SK-N-SH (cell line): Measurements from ENCODE around the gene DCXR.

Experiments used
- EP300 ChIP-seq, 2 experiments: IDR thresholded peaks; 2 replicates each; pipeline versions ENCODE4 v1.4.0 to v1.6.1; 2012; ENCODE audit warnings: borderline replicate concordance in 1 of 2, low read depth in 1 of 2, low read length in 1 of 2
- EZH2phosphoT487 ChIP-seq: fragments of 200-600 bp; sonication (generic); IDR thresholded peaks from 2 replicates; pipeline ENCODE4 v1.6.1; 2017; ENCODE audit warnings: low read depth, mixed run types, mild to moderate bottlenecking, antibody characterized with exemption, moderate library complexity, borderline replicate concordance
- FOXM1 ChIP-seq: IDR thresholded peaks from 2 replicates; pipeline ENCODE4 v1.4.0; 2012; ENCODE audit warnings: low read depth, mild to moderate bottlenecking
- MXI1 ChIP-seq: IDR thresholded peaks from 2 replicates; pipeline ENCODE4 v1.6.1; 2012; ENCODE audit warnings: mild to moderate bottlenecking, low read depth, low read length, improper control_type of control experiment
- POLR2AphosphoS5 ChIP-seq: IDR thresholded peaks from 2 replicates; pipeline ENCODE4 v1.6.1; 2012; ENCODE audit warnings: low read depth, low read length
- RAD21 ChIP-seq: IDR thresholded peaks from 2 replicates; pipeline ENCODE4 v1.6.1; 2012; ENCODE audit warnings: mild to moderate bottlenecking, low read length
- RCOR1 ChIP-seq: fragments of 150-350 bp; IDR thresholded peaks from 2 replicates; pipeline ENCODE4 v1.6.1; 2017; ENCODE audit warnings: antibody characterized with exemption, low read length
- RFX5 ChIP-seq: IDR thresholded peaks from 2 replicates; pipeline ENCODE4 v1.6.1; 2012; ENCODE audit warnings: mild to moderate bottlenecking, improper control_type of control experiment, low read length
- SIN3A ChIP-seq: IDR thresholded peaks from 2 replicates; pipeline ENCODE4 v1.6.1; 2012; ENCODE audit warnings: low read depth, mild to moderate bottlenecking, low read length, moderate library complexity, borderline replicate concordance
- TF ChIP-seq, protein P1 (sequence below): IDR thresholded peaks from 2 replicates; pipeline ENCODE4 v1.6.1; 2012; ENCODE audit warnings: mild to moderate bottlenecking, low read depth, low read length, moderate library complexity
- TF ChIP-seq, protein P2 (sequence below): fragments of 200-600 bp; sonication (generic); IDR thresholded peaks from 2 replicates; pipeline ENCODE4 v1.6.1; 2017; ENCODE audit warnings: antibody characterized with exemption, mild to moderate bottlenecking, moderate library complexity
- TF ChIP-seq, protein P3 (sequence below): fragments of 150-350 bp; IDR thresholded peaks from 2 replicates; pipeline ENCODE4 v1.6.1; 2017; ENCODE audit warnings: antibody characterized with exemption, low read length, low read depth, borderline replicate concordance

DNA sequence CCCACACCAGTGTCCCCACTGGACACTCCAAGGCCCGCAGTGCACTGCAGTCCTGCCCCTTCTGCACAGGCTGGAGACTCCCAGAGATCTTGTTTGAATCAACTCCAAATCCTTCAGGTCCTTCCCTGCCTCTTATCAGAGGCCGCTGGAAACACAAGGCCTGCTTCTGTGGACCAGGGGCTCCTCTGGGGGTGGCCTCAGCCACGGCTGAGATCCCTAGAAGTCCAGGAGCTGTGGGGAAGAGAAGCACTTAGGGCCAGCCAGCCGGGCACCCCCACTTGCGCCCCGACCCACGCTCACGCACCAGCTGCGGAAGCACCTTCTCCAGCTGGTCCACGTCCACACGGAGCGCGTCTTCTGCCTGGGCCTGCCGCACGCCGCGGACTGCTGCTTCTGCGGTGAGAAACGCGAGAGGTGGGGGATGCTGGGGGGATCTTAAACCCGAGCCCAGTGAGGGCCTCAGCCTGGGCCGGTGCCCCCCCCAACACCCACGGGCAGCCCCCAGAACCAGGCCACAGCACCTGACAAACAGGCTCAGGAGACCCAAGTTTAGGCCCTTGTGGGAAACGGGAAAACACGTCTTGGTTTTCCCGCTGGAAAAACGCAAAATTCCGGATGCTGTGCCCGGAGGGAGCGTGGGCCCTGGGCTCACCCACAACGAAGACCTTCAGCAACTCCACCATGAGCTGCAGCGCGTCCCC, 18.4 kb downstream of the DCXR start:
- TF ChIP-seq, protein P1, sequence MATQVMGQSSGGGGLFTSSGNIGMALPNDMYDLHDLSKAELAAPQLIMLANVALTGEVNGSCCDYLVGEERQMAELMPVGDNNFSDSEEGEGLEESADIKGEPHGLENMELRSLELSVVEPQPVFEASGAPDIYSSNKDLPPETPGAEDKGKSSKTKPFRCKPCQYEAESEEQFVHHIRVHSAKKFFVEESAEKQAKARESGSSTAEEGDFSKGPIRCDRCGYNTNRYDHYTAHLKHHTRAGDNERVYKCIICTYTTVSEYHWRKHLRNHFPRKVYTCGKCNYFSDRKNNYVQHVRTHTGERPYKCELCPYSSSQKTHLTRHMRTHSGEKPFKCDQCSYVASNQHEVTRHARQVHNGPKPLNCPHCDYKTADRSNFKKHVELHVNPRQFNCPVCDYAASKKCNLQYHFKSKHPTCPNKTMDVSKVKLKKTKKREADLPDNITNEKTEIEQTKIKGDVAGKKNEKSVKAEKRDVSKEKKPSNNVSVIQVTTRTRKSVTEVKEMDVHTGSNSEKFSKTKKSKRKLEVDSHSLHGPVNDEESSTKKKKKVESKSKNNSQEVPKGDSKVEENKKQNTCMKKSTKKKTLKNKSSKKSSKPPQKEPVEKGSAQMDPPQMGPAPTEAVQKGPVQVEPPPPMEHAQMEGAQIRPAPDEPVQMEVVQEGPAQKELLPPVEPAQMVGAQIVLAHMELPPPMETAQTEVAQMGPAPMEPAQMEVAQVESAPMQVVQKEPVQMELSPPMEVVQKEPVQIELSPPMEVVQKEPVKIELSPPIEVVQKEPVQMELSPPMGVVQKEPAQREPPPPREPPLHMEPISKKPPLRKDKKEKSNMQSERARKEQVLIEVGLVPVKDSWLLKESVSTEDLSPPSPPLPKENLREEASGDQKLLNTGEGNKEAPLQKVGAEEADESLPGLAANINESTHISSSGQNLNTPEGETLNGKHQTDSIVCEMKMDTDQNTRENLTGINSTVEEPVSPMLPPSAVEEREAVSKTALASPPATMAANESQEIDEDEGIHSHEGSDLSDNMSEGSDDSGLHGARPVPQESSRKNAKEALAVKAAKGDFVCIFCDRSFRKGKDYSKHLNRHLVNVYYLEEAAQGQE, result no peak
- TF ChIP-seq EZH2phosphoT487 (no peak), RAD21 (no peak), EP300 (IDR thresholded peaks at IDR 0.05; ENCODE audit: borderline replicate concordance in 1 of 2, low read depth in 1 of 2, low read length in 1 of 2) (no peak), RCOR1 (no peak), SIN3A (no peak), RFX5 (no peak), FOXM1 (no peak), POLR2AphosphoS5 (no peak), MXI1 (no peak)
- TF ChIP-seq, protein P2, sequence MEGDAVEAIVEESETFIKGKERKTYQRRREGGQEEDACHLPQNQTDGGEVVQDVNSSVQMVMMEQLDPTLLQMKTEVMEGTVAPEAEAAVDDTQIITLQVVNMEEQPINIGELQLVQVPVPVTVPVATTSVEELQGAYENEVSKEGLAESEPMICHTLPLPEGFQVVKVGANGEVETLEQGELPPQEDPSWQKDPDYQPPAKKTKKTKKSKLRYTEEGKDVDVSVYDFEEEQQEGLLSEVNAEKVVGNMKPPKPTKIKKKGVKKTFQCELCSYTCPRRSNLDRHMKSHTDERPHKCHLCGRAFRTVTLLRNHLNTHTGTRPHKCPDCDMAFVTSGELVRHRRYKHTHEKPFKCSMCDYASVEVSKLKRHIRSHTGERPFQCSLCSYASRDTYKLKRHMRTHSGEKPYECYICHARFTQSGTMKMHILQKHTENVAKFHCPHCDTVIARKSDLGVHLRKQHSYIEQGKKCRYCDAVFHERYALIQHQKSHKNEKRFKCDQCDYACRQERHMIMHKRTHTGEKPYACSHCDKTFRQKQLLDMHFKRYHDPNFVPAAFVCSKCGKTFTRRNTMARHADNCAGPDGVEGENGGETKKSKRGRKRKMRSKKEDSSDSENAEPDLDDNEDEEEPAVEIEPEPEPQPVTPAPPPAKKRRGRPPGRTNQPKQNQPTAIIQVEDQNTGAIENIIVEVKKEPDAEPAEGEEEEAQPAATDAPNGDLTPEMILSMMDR, result no peak
- TF ChIP-seq, protein P3, sequence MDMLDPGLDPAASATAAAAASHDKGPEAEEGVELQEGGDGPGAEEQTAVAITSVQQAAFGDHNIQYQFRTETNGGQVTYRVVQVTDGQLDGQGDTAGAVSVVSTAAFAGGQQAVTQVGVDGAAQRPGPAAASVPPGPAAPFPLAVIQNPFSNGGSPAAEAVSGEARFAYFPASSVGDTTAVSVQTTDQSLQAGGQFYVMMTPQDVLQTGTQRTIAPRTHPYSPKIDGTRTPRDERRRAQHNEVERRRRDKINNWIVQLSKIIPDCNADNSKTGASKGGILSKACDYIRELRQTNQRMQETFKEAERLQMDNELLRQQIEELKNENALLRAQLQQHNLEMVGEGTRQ, result no peak
